ENCODE results near the gene AGAP1. TPM values are rescaled to one million over a fixed set of nuclear protein-coding genes. Genes with fewer than 3 reads are reported as not detected.

AGAP1 gene
- total RNA-seq, 1 donor from 2014 or later: 17.5 TPM

GRCh38 chr2:235495373-235496238 is 1.8 kb downstream of the AGAP1 start:
- DNase-seq (ENCODE audit: low read depth): no peak
- H3K4me3 ChIP-seq (ENCODE audit: low read depth, low read length): peak overlapping the region; percentile 76
- TF ChIP-seq, protein P1, sequence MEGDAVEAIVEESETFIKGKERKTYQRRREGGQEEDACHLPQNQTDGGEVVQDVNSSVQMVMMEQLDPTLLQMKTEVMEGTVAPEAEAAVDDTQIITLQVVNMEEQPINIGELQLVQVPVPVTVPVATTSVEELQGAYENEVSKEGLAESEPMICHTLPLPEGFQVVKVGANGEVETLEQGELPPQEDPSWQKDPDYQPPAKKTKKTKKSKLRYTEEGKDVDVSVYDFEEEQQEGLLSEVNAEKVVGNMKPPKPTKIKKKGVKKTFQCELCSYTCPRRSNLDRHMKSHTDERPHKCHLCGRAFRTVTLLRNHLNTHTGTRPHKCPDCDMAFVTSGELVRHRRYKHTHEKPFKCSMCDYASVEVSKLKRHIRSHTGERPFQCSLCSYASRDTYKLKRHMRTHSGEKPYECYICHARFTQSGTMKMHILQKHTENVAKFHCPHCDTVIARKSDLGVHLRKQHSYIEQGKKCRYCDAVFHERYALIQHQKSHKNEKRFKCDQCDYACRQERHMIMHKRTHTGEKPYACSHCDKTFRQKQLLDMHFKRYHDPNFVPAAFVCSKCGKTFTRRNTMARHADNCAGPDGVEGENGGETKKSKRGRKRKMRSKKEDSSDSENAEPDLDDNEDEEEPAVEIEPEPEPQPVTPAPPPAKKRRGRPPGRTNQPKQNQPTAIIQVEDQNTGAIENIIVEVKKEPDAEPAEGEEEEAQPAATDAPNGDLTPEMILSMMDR (conservative IDR thresholded peaks at IDR 0.05; ENCODE audit: low read depth, low read length): peak; percentile 23

GRCh38 chr2:235496239-235496621 is 2.4 kb downstream of the AGAP1 start:
- DNase-seq (ENCODE audit: low read depth): no peak
- TF ChIP-seq, protein P1 (conservative IDR thresholded peaks at IDR 0.05; ENCODE audit: low read depth, low read length): no peak
- peak overlapping the region; percentile 76 for H3K4me3 ChIP-seq (ENCODE audit: low read depth, low read length)

DNA sequence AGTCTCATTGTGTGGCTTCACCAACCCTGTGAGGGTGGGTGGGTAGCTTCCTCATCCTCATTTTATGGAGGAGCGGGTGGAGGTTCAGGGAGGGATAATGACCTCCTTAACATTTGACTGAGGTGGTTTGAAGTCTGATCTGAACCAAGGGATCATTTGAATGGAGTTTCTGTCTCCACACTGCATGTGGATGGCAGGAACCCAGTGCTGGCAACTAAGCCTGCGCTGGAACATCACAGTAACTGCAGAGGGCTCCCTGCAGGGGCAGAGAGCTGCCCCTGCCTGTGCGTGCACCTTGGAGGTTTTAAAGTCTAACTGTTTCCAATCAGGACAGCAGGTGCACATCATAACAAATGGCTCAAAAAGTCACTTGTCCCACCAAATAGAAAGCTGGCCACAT is 3.3 kb downstream of the AGAP1 start:
- H3K4me3 ChIP-seq (ENCODE audit: low read depth, low read length): no peak overlapping the region
- DNase-seq (ENCODE audit: low read depth): no peak
- TF ChIP-seq, protein P1 (conservative IDR thresholded peaks at IDR 0.05; ENCODE audit: low read depth, low read length): no peak

- no peak for DNase-seq (ENCODE audit: low read depth)
- TF ChIP-seq, protein P1 (conservative IDR thresholded peaks at IDR 0.05; ENCODE audit: low read depth, low read length): peak; percentile 57
- no peak overlapping the region for H3K4me3 ChIP-seq (ENCODE audit: low read depth, low read length)
Observed at GRCh38 chr2:235498541-235498940, 4.7 kb downstream of the AGAP1 start.

GRCh38 chr2:235498946-235499812 is 5.3 kb downstream of the AGAP1 start:
- DNase-seq (ENCODE audit: low read depth): no peak
- TF ChIP-seq, protein P1 (conservative IDR thresholded peaks at IDR 0.05; ENCODE audit: low read depth, low read length): no peak
- H3K4me3 ChIP-seq (ENCODE audit: low read depth, low read length): no peak overlapping the region

GRCh38 chr2:235500110-235500760 is 6.4 kb downstream of the AGAP1 start:
- TF ChIP-seq, protein P1 (conservative IDR thresholded peaks at IDR 0.05; ENCODE audit: low read depth, low read length): no peak
- no peak overlapping the region for H3K4me3 ChIP-seq (ENCODE audit: low read depth, low read length)
- DNase-seq (ENCODE audit: low read depth): no peak

Data from epithelial cell of proximal tubule (primary cell).